ENCODE measurements around the gene RUSF1. TPM values are rescaled to one million over a fixed set of nuclear protein-coding genes. Genes with fewer than 3 reads are reported as not detected.
"Not testable (repeated sequence)": the region's sequence is repeated elsewhere in the genome, so short reads cannot be mapped to it uniquely, and the experiment has no call there.

The RUSF1 gene
- total RNA-seq, 2 experiments from 2014 or later, result 32.8 to 37.7 TPM

GRCh38 chr16:31488468-31489297 lies 19.5 kb downstream of the RUSF1 start:
- no peak for DNase-seq
- ATAC-seq, result no peak
- CTCF ChIA-PET, result interaction anchor here (1.8 kb wide), 1 partner anchor 10 kb away, joined by 4 read pairs; no protein-coding TSS in a partner anchor
- no peak overlapping the region for H3K4me3 Mint-ChIP-seq
- H3K36me3 Mint-ChIP-seq, result peaks cover 1% of the 10 kb centered on the region
- no peak overlapping the region for H3K27ac Mint-ChIP-seq
- peaks cover 5% of the 10 kb centered on the region for H3K4me1 Mint-ChIP-seq
- H3K9me3 Mint-ChIP-seq (ENCODE audit: low read depth), result no peaks in the 10 kb centered on the region
- peaks cover 24% of the 10 kb centered on the region for H3K27me3 Mint-ChIP-seq

DNA sequence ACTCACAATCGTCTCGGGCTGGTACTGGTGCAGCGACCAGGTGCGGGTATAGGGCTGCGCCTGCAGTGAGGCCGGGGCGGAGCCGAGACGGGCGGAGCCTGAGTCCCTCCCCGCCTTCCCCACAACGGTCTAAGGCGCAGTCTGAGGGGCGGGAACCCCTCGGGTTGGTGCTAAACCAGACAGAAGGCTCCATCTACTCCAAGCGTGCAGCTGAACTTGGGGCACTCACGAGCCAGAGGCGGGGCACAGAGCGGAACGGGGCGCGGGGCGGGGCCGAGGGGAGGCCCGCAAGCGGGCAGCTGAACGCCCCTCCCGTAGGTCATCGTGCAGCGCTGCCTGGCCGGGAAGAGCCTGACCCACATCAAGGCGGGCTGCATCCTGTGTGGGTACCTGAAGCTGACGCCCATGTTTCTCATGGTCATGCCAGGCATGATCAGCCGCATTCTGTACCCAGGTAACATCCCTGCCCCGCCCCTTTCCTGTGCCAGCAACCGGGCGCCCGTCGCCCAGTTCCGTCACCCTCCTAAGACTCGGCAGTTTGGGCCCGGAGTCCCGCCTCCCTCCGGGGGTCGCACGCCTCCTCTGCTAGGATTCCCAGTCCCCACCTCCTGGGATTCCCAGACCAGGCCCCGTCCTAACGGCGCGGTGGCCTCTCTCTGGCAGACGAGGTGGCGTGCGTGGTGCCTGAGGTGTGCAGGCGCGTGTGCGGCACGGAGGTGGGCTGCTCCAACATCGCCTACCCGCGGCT lies 20.3 kb downstream of the RUSF1 start:
- no peaks in the 10 kb centered on the region for H3K9me3 Mint-ChIP-seq (ENCODE audit: low read depth)
- CTCF ChIA-PET, result interaction anchor here (0.8 to 1.8 kb wide), 3 partner anchors 9 to 27 kb away, joined by 3 to 6 read pairs (median 4); no protein-coding TSS in a partner anchor
- peaks cover 1% of the 10 kb centered on the region for H3K36me3 Mint-ChIP-seq
- peaks cover 5% of the 10 kb centered on the region for H3K4me1 Mint-ChIP-seq
- ATAC-seq (peak; percentile 93), DNase-seq (peak; percentile 70)
- peaks cover 24% of the 10 kb centered on the region for H3K27me3 Mint-ChIP-seq
- no peak overlapping the region for H3K27ac Mint-ChIP-seq
- peak overlapping the region; percentile 80 for H3K4me3 Mint-ChIP-seq

GRCh38 chr16:31487071-31487719 lies 21.0 kb downstream of the RUSF1 start:
- peaks cover 5% of the 10 kb centered on the region for H3K4me1 Mint-ChIP-seq
- peaks cover 1% of the 10 kb centered on the region for H3K36me3 Mint-ChIP-seq
- H3K27ac Mint-ChIP-seq, result no peak overlapping the region
- H3K9me3 Mint-ChIP-seq (ENCODE audit: low read depth), result no peaks in the 10 kb centered on the region
- peaks cover 28% of the 10 kb centered on the region for H3K27me3 Mint-ChIP-seq
- no peak for DNase-seq
- H3K4me3 Mint-ChIP-seq, result peak overlapping the region; percentile 80
- CTCF ChIA-PET, result interaction anchor here (0.8 to 2.4 kb wide), 3 partner anchors 10 to 27 kb away, joined by 3 to 6 read pairs (median 6); no protein-coding TSS in a partner anchor
- ATAC-seq, result no peak

DNA sequence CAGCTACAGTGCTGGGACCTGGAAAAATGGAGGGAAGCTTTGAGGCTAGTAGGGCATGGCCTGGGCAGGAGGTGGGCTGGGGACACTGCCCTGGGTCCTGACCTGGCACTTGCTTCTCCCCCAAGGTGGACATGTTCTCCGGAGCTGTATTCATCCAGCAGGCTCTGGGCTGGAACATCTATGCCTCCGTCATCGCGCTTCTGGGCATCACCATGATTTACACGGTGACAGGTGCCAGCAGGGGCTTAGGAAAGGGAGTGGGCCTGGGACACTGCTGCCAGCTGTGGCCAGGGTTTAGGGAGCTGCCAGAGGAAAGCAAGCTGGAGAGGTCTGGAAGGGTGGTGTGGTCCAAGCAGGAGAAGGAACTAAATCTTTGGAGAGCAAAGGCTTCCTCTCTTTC lies 22.1 kb downstream of the RUSF1 start:
- CTCF ChIA-PET, result interaction anchor here (2.4 kb wide), 1 partner anchor 9 kb away, joined by 6 read pairs; no protein-coding TSS in a partner anchor
- peaks cover 1% of the 10 kb centered on the region for H3K36me3 Mint-ChIP-seq
- H3K4me3 Mint-ChIP-seq, result no peak overlapping the region
- no peak overlapping the region for H3K27ac Mint-ChIP-seq
- H3K9me3 Mint-ChIP-seq (ENCODE audit: low read depth), result no peaks in the 10 kb centered on the region
- H3K4me1 Mint-ChIP-seq, result peaks cover 5% of the 10 kb centered on the region
- peaks cover 32% of the 10 kb centered on the region for H3K27me3 Mint-ChIP-seq
- ATAC-seq (no peak), DNase-seq (no peak)

DNA sequence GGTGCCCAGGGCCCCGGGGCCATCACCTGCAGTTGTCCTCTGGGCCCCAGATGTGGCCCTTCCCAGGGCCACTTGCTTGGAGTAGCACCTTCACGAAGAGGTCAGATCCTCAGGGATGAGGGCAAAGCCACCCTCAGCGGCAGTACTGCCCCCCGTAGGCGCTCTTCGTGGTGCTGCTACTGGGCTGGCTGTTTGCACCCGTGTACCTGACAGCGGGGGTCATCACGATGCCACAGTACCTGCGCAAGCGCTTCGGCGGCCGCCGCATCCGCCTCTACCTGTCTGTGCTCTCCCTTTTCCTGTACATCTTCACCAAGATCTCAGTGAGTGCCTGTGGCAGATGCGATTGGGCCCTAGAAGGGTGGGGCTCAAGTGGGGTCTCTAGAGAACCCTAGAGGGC lies 22.6 kb downstream of the RUSF1 start:
- H3K4me3 Mint-ChIP-seq, result no peak overlapping the region
- DNase-seq (no peak), ATAC-seq (no peak)
- H3K27ac Mint-ChIP-seq, result no peak overlapping the region
- peaks cover 35% of the 10 kb centered on the region for H3K27me3 Mint-ChIP-seq
- CTCF ChIA-PET, result interaction anchor here (2.4 kb wide), 1 partner anchor 9 kb away, joined by 6 read pairs; no protein-coding TSS in a partner anchor
- H3K9me3 Mint-ChIP-seq (ENCODE audit: low read depth), result no peaks in the 10 kb centered on the region
- peaks cover 5% of the 10 kb centered on the region for H3K4me1 Mint-ChIP-seq
- H3K36me3 Mint-ChIP-seq, result peaks cover 1% of the 10 kb centered on the region

- Mint-ChIP-seq H3K4me1 (peaks cover 5% of the 10 kb centered on the region), H3K4me3 (no peak overlapping the region)
- CTCF ChIA-PET, result interaction anchor here (2.4 kb wide), 1 partner anchor 8 kb away, joined by 6 read pairs; no protein-coding TSS in a partner anchor
Observed at GRCh38 chr16:31484491-31485171, 23.6 kb downstream of the RUSF1 start.

GRCh38 chr16:31484048-31484447 lies 24.1 kb downstream of the RUSF1 start:
- peaks cover 37% of the 10 kb centered on the region for H3K27me3 Mint-ChIP-seq
- H3K36me3 Mint-ChIP-seq; H3K27ac Mint-ChIP-seq; H3K9me3 Mint-ChIP-seq (ENCODE audit: low read depth); H3K4me1 Mint-ChIP-seq; H3K4me3 Mint-ChIP-seq; DNase-seq; ATAC-seq; CTCF ChIA-PET: not testable (repeated sequence)

More at GRCh38 chr16:31484491-31485171, 23.6 kb downstream of the RUSF1 start:
- peaks cover 1% of the 10 kb centered on the region for H3K36me3 Mint-ChIP-seq
- DNase-seq (no peak), ATAC-seq (no peak)
- no peaks in the 10 kb centered on the region for H3K9me3 Mint-ChIP-seq (ENCODE audit: low read depth)
- H3K27ac Mint-ChIP-seq, result no peak overlapping the region
- peaks cover 37% of the 10 kb centered on the region for H3K27me3 Mint-ChIP-seq

- no peak within 1 kb of the TSS for H3K4me3 Mint-ChIP-seq
- no peaks in the 10 kb centered on the region for H3K36me3 Mint-ChIP-seq
- H3K9me3 Mint-ChIP-seq (ENCODE audit: low read depth), result no peaks in the 10 kb centered on the region
- no peak within 1 kb of the TSS for H3K27ac Mint-ChIP-seq
- H3K27me3 Mint-ChIP-seq, result peaks cover 38% of the 10 kb centered on the region
- H3K4me1 Mint-ChIP-seq, result peaks cover 6% of the 10 kb centered on the region
- DNase-seq, result no peak
- CTCF ChIA-PET, result no interaction called here
- ATAC-seq, result no peak
Observed at GRCh38 chr16:31483081-31483480, 25.1 kb downstream of the RUSF1 start, which contains the start of gene SLC5A2. Gene SLC5A2 (plus strand): TSS chr16:31483123. CDS start chr16:31483137, 14 bp downstream.

DNA sequence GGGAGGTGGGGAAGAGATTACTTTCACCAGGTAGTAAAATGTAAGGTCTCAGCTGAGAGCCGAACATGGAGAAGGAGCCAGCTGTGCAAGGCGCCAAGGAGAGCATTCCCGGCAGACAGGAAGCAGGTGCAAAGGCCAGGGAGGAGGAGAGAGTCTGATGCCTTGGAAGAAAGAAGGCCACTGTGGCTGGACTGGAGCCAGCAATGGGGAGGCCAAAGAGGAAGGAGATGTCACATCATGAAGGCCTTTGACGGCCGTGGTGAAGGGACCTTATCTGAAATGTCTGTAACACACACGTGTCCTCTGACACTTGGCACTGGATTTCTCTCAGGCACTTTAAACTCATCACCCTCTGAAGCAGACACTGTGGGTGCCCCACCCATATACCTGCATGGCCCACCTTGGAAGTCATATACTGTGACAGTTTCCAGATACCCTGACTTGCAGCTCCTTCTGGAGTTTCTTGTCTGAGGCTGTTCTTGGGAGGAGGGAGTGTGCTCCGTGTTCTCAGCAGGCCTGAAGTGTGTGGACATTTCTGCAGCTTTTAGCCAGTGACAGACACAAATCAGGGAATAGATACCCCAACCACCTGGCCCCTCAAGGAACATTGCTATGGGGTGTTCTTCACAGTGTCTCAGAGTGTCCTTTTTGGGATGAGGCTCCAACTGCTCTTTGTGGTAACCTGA lies 27.2 kb downstream of the RUSF1 start:
- CTCF ChIA-PET, result no interaction called here
- no peak overlapping the region for H3K4me3 Mint-ChIP-seq
- DNase-seq (no peak), ATAC-seq (no peak)
- H3K36me3 Mint-ChIP-seq, result no peaks in the 10 kb centered on the region
- peaks cover 10% of the 10 kb centered on the region for H3K4me1 Mint-ChIP-seq
- no peak overlapping the region for H3K27ac Mint-ChIP-seq
- H3K27me3 Mint-ChIP-seq, result peaks cover 33% of the 10 kb centered on the region
- no peaks in the 10 kb centered on the region for H3K9me3 Mint-ChIP-seq (ENCODE audit: low read depth)

GRCh38 chr16:31479751-31480150 lies 28.4 kb downstream of the RUSF1 start:
- Mint-ChIP-seq H3K36me3 (no peaks in the 10 kb centered on the region), H3K27ac (no peak overlapping the region), H3K9me3 (ENCODE audit: low read depth) (no peaks in the 10 kb centered on the region), H3K4me1 (peaks cover 10% of the 10 kb centered on the region), H3K4me3 (no peak overlapping the region), H3K27me3 (peaks cover 32% of the 10 kb centered on the region)
- CTCF ChIA-PET, result no interaction called here
- ATAC-seq (no peak), DNase-seq (no peak)

DNA sequence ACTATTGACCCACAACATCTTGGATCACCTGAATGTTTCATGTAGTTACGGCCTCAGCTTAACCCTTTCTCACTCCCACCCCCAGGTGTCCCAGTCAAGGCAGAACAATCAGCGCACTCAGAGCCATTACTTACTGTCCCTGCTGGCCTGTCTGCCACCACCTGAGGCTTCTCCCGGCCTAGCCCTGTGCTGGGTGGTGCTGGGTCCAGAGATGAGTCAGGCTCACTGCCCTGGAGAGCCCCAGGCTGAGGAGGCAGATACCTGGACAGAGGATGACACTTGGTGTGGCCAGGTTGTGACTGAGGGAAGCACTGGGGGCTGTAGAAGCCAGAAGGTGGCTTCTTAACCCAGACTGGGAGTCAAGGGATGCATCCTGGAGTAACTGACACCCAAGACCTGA lies 29.2 kb downstream of the RUSF1 start:
- H3K36me3 Mint-ChIP-seq, result no peaks in the 10 kb centered on the region
- no peaks in the 10 kb centered on the region for H3K9me3 Mint-ChIP-seq (ENCODE audit: low read depth)
- ATAC-seq, result no peak
- peaks cover 10% of the 10 kb centered on the region for H3K4me1 Mint-ChIP-seq
- H3K27ac Mint-ChIP-seq, result no peak overlapping the region
- CTCF ChIA-PET, result interaction anchor here (1.2 to 1.5 kb wide), 2 partner anchors 10 to 390 kb away, joined by 3 to 4 read pairs; no protein-coding TSS in a partner anchor
- DNase-seq, result no peak
- H3K4me3 Mint-ChIP-seq, result no peak overlapping the region
- peaks cover 35% of the 10 kb centered on the region for H3K27me3 Mint-ChIP-seq
